ENCODE data around the gene FCHO1.
A peak's percentile ranks its signal among the peaks of the same experiment; 100 is the strongest.

Gene FCHO1

DNA sequence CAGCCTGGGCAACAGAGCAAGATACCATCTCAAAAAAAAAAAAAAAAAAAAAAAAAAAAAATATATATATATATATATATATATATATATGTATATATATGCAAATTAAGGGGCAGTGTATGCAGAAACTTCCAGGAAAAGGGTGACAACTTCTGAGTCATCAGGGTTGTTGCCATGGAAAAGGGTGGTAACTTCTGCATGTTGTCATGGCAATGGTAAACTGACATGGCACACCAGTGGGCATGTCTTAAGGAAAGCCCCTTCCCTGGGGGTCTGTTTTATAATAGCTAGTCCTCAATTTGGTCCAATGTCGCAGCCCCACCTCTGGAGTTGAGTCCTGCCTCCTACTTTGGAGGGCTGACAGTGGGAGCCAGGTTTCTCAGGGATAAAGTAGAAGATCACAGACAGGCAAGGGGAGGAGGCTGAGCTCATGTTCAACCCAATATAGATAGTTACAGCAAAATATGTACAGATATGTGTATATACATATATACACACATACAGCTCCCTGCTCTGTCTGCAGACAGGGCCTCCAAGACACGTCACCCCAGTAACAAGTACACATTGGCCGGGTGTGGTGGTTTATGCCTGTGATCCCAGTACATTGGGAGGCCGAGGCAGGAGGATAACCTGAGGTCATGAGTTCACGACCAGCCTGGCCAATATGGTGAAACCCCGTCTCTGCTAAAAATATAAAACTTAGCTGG lies 7.2 kb upstream of the FCHO1 start:
- CTCF ChIA-PET: interaction anchor here (1.2 kb wide), 1 partner anchor 11 kb away, joined by 3 read pairs; no protein-coding TSS in a partner anchor
- POLR2A ChIA-PET: no interaction called here
- TF ChIP-seq ZNF384 (IDR thresholded peaks at IDR 0.05): no peak
- no peak for TF ChIP-seq LEF1 (IDR thresholded peaks at IDR 0.05; ENCODE audit: borderline replicate concordance)
- no peak for TF ChIP-seq FOXA1 (IDR thresholded peaks at IDR 0.05)
- TF ChIP-seq FOXK2 (IDR thresholded peaks at IDR 0.05): no peak
- TF ChIP-seq CTBP1 (IDR thresholded peaks at IDR 0.05; ENCODE audit: borderline replicate concordance): no peak
- no peak for TF ChIP-seq ARNT (IDR thresholded peaks at IDR 0.05)
- TF ChIP-seq HDGF (IDR thresholded peaks at IDR 0.05; ENCODE audit: borderline replicate concordance): no peak
- no peak for DNase-seq (ENCODE audit: extremely low spot score)

DNA sequence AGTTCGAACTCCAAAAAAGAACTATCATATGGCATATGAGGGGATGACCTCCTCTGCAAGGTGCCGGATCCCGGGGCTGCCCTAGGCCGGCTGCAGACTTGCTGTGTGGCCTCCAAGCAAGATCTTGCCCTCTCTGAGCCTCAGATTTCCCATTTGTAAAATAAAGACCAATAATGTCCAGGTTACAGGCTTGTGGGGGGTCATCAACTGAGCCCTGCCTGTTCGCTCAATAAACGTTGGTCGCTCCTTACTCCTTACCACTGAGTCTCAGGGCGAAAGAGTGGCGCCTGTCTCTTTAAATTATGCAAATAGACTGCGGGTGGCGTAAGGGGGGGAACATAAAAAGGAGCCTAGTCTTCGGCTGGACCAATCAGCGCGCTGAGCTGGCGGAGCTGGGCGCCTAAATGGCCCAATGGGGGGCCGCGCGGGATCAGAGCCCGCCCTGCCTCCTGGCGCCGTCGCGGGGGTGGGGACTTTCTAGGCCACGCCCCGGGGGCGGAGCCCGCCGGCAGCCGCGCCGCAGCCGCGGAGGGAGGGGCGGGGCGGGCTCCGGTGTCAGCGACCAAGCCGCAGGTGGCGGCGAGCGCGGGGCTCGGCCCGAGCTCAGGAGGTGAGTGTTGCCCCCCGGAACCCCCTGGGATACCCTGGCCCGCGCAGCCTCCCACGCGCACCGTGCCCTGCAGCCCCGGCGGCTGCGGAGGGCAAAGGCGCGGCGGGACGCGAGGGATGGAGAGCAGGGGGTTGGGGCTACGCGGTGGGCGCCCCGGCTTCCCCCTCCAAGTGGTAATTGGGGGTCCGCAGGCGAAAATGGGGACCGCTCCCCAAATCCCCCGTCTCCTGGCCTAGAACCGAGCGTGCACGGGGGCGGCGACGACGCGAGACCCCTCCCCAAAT lies 3.8 kb upstream of the FCHO1 start:
- ChIA-PET POLR2A (no interaction called here), CTCF (interaction anchor here (0.5 kb wide), 1 partner anchor 38 kb away, joined by 4 read pairs; no protein-coding TSS in a partner anchor)
- DNase-seq (ENCODE audit: extremely low spot score): peak; percentile 98
- TF ChIP-seq SUZ12 (IDR thresholded peaks at IDR 0.05): no peak
- TF ChIP-seq ZNF384 (IDR thresholded peaks at IDR 0.05): no peak
- TF ChIP-seq FOXA1 (IDR thresholded peaks at IDR 0.05): no peak
- TF ChIP-seq, protein P1, sequence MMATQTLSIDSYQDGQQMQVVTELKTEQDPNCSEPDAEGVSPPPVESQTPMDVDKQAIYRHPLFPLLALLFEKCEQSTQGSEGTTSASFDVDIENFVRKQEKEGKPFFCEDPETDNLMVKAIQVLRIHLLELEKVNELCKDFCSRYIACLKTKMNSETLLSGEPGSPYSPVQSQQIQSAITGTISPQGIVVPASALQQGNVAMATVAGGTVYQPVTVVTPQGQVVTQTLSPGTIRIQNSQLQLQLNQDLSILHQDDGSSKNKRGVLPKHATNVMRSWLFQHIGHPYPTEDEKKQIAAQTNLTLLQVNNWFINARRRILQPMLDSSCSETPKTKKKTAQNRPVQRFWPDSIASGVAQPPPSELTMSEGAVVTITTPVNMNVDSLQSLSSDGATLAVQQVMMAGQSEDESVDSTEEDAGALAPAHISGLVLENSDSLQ (IDR thresholded peaks at IDR 0.05): peak; percentile 48; the same call in 1 of the 2 replicates
- no peak for TF ChIP-seq NFRKB (IDR thresholded peaks at IDR 0.05)
- TF ChIP-seq BHLHE40 (IDR thresholded peaks at IDR 0.05; ENCODE audit: borderline replicate concordance): no peak
- no peak for TF ChIP-seq L3MBTL2 (conservative IDR thresholded peaks at IDR 0.05)
- TF ChIP-seq ELF4 (IDR thresholded peaks at IDR 0.05): no peak
- no peak for TF ChIP-seq HDGF (IDR thresholded peaks at IDR 0.05; ENCODE audit: borderline replicate concordance)
- no peak for TF ChIP-seq ARNT (IDR thresholded peaks at IDR 0.05)
- no peak for TF ChIP-seq LEF1 (IDR thresholded peaks at IDR 0.05; ENCODE audit: borderline replicate concordance)
- no peak for TF ChIP-seq CTBP1 (IDR thresholded peaks at IDR 0.05; ENCODE audit: borderline replicate concordance)
- TF ChIP-seq FOXM1 (IDR thresholded peaks at IDR 0.05; ENCODE audit: borderline replicate concordance): peak; percentile 68; the same call in 1 of the 2 replicates
- no peak for TF ChIP-seq FOXK2 (IDR thresholded peaks at IDR 0.05)

DNA sequence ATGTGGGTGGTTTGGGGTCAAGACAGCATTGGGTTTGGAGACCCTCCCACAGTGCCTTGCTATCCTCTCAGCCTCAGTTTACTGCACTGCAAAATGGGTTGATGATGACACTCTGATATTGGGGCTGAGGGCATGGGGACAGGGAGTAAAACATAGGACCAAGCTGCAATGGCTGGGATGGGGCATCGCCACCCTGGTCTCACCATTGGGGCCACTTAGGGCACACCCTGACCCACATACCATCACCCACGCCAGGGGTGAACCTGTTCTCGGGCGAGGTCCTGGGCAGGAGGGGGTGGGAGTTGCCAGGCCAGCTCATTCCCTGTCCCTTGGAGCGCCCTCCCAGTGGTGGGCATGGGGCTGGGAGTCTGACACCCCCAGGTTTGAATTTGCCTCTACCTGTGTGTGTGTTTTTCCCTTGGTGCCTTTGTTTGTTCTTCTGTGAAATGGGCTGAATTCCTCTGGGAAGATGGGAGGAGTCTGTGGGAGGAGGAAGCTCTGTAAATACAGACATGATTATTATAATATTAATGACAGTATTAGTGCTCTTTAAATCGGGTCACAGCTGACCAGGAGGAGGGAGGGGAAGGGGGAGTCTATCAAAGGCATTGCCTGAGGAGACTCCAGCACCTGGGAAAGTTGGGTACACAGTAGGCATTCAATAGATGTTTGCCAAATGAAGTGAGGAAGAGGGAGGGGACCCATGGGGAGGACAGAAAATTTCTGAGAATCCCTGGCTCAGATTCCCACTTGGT lies 2.2 kb upstream of the FCHO1 start:
- CTCF ChIA-PET: no interaction called here
- POLR2A ChIA-PET: interaction anchor here (0.5 kb wide), 1 partner anchor 1524 kb away, joined by 3 read pairs; no protein-coding TSS in a partner anchor
- TF ChIP-seq, protein P1 (IDR thresholded peaks at IDR 0.05): no peak
- TF ChIP-seq TARDBP (IDR thresholded peaks at IDR 0.05) (no peak), L3MBTL2 (conservative IDR thresholded peaks at IDR 0.05) (no peak), BHLHE40 (IDR thresholded peaks at IDR 0.05; ENCODE audit: borderline replicate concordance) (no peak), SP1 (IDR thresholded peaks at IDR 0.05) (no peak)
- no peak for DNase-seq (ENCODE audit: extremely low spot score)

DNA sequence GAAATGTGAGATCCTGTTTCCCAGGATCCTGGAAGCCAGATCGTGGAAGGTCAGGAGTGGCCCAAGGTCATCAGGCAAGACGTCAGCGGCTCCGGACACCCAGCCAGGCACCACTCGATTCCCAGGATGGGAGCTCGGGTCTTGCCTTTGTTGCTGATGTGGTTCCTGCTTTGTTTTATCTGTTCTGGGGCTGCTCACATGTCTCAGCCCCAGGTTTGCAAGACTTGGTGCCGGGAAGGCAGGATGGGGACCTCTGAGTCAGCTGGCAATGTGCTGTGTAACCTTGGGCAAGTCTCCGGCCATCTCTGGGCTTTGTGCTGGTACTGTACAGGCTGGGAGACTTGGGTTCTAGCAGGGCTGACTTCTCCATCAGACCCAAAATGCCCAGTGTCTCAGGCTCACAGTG lies 1.4 kb upstream of the FCHO1 start:
- TF ChIP-seq FOXK2 (IDR thresholded peaks at IDR 0.05) (no peak), ZNF384 (IDR thresholded peaks at IDR 0.05) (no peak), CTBP1 (IDR thresholded peaks at IDR 0.05; ENCODE audit: borderline replicate concordance) (no peak), ARNT (IDR thresholded peaks at IDR 0.05) (no peak), BHLHE40 (IDR thresholded peaks at IDR 0.05; ENCODE audit: borderline replicate concordance) (no peak), HDGF (IDR thresholded peaks at IDR 0.05; ENCODE audit: borderline replicate concordance) (no peak), SUZ12 (IDR thresholded peaks at IDR 0.05) (no peak)
- ChIA-PET POLR2A (interaction anchor here (0.5 kb wide), 1 partner anchor 1525 kb away, joined by 3 read pairs; no protein-coding TSS in a partner anchor), CTCF (no interaction called here)
- DNase-seq (ENCODE audit: extremely low spot score): no peak

DNA sequence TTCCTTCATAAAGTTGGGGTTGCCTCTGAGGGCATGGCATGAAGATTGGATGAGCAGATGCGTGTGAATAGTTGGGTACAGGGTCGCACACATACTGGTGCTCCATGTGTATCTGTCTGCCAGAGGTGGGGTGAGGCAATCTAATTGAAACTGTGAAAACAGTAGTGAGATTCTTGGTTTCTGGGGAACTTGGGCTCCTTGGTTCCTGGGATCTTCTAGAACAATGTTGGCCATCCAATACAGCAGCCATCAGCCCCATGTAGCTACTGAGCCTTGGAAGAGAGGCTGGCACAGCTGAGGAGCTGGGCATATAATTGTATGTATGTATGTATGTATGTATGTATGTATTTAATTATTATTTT lies 616 bp downstream of the FCHO1 start:
- TF ChIP-seq FOXM1 (IDR thresholded peaks at IDR 0.05; ENCODE audit: borderline replicate concordance): no peak
- no peak for TF ChIP-seq HDGF (IDR thresholded peaks at IDR 0.05; ENCODE audit: borderline replicate concordance)
- no peak for TF ChIP-seq ARNT (IDR thresholded peaks at IDR 0.05)
- no peak for TF ChIP-seq FOXK2 (IDR thresholded peaks at IDR 0.05)
- no peak for TF ChIP-seq L3MBTL2 (conservative IDR thresholded peaks at IDR 0.05)
- TF ChIP-seq, protein P1 (IDR thresholded peaks at IDR 0.05): no peak
- no peak for TF ChIP-seq ELF4 (IDR thresholded peaks at IDR 0.05)
- no peak for TF ChIP-seq ZNF384 (IDR thresholded peaks at IDR 0.05)
- TF ChIP-seq LEF1 (IDR thresholded peaks at IDR 0.05; ENCODE audit: borderline replicate concordance): no peak
- TF ChIP-seq SUZ12 (IDR thresholded peaks at IDR 0.05): no peak
- TF ChIP-seq CTBP1 (IDR thresholded peaks at IDR 0.05; ENCODE audit: borderline replicate concordance): no peak
- TF ChIP-seq NFRKB (IDR thresholded peaks at IDR 0.05): no peak
- no peak for TF ChIP-seq BHLHE40 (IDR thresholded peaks at IDR 0.05; ENCODE audit: borderline replicate concordance)
- no peak for TF ChIP-seq TARDBP (IDR thresholded peaks at IDR 0.05)
- TF ChIP-seq FOXA1 (IDR thresholded peaks at IDR 0.05): no peak
- no peak for DNase-seq (ENCODE audit: extremely low spot score)
- POLR2A ChIA-PET: no interaction called here
- CTCF ChIA-PET: interaction anchor here (0.6 kb wide), 1 partner anchor 82 kb away, joined by 3 read pairs; no protein-coding TSS in a partner anchor

Data from HEK293T (cell line).